HG03280 (cell line): ENCODE data around the gene NKX2-1.
"Not testable (repeated sequence)": the region's sequence is repeated elsewhere in the genome, so short reads cannot be mapped to it uniquely, and the experiment has no call there.

ENCODE experiments used
- ATAC-seq: cut with Tn5 transposase; IDR thresholded peaks from one replicate; pipeline ENCODE4 v1.9.1; 2021; ENCODE audit warnings: mild to moderate bottlenecking, moderate library complexity; ENCODE audit not compliant: unreplicated experiment

Gene NKX2-1

GRCh38 chr14:36519431-36520321 lies at the start of gene NKX2-1:
TSS of gene NKX2-1 (minus strand) at chr14:36520232. CDS start at chr14:36520129, 103 bp downstream.
- no peak for ATAC-seq

- ATAC-seq = no peak
These were observed 36.9 kb upstream of the NKX2-1 start for GRCh38 chr14:36556811-36557433.

DNA sequence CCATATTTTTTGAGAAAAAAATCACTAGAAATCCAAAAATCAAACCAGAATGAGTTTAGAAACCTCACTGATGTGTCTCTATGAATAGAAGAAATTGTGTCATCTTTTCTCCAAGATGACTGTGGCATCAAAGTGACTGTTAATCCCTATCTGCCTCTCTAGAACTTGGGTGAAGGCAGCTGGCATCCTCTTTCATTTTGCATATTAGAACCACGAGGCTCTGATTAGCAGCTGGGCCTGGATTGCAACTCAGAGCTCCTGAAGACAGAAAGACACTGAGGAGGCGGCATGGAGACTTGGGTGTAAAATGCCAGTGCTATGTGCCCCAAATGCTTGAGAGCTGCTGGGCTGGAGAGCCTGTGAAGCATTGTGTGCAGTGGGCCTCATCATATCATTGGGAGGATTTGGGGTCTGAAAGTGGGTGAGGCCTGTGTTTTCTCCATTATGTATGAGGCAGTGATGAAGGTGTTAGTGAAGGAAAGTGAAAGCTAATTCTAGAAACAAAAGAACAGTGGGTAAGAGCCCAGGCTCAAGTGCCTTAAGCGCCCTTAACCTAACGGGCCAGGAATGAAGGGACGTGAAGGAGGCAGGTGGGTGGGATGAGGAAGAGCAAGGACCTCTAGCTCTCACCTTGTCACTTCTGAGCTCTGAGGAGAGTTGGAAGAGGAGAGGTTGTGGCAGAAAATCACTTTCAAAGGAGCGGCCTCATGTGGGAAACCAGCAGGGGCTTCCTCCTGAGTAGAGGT lies 36.1 kb upstream of the NKX2-1 start:
- no peak for ATAC-seq

DNA sequence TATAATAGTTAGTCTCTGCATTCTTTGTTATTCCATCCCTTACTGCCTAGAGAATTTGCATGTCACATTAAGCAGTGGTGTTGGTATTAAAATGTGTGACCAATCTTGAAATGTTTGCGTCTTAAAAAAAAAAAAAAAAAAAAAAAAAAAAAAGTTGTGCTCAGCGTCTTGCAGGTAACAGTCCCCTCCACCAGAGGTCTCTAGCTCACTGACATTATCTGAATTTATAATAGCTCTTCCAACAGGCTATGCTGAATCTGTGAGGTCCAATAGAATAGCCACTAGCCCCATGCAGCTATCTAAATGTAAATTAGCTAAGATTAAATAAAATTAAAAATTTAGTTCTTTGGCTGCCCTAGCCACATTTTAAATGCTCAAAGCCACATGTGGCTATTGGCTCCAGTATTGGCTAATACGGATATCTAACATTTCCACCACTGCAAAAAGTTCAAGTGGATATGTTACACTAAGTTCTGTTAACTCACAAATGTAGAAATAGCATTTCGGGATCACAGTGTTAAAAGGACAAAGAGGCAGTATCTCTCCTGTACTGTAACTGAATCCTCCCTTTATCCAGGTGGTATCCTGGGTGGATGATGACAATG lies 33.7 kb upstream of the NKX2-1 start:
- ATAC-seq = no peak

- ATAC-seq = no peak
These were observed 30.9 kb upstream of the NKX2-1 start for GRCh38 chr14:36550899-36551298.

- not testable (repeated sequence) for ATAC-seq
These were observed 24.2 kb upstream of the NKX2-1 start for GRCh38 chr14:36544280-36544679.

DNA sequence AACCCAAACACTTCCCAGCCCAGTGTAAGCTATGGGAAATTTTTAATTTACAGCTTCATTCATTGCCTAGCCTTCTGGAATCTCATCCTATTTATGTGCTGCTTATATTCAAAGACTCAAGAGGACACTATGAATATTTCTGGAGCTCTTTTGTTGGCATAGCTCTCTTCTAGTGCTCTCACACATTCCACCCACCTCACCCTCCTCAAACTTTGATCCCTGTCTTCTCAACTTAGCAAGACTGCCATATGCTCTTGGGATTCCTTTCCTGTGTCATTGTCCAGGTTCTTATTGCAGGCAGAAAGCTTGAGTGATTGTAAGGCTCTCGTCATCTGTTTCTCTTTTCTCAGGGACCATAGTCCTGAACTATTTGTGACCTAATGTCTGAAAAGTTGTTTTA lies 18.0 kb upstream of the NKX2-1 start:
- ATAC-seq = no peak

GRCh38 chr14:36529062-36529461 lies 9.0 kb upstream of the NKX2-1 start:
- ATAC-seq = no peak

GRCh38 chr14:36525746-36526099 lies 5.7 kb upstream of the NKX2-1 start:
- no peak for ATAC-seq

DNA sequence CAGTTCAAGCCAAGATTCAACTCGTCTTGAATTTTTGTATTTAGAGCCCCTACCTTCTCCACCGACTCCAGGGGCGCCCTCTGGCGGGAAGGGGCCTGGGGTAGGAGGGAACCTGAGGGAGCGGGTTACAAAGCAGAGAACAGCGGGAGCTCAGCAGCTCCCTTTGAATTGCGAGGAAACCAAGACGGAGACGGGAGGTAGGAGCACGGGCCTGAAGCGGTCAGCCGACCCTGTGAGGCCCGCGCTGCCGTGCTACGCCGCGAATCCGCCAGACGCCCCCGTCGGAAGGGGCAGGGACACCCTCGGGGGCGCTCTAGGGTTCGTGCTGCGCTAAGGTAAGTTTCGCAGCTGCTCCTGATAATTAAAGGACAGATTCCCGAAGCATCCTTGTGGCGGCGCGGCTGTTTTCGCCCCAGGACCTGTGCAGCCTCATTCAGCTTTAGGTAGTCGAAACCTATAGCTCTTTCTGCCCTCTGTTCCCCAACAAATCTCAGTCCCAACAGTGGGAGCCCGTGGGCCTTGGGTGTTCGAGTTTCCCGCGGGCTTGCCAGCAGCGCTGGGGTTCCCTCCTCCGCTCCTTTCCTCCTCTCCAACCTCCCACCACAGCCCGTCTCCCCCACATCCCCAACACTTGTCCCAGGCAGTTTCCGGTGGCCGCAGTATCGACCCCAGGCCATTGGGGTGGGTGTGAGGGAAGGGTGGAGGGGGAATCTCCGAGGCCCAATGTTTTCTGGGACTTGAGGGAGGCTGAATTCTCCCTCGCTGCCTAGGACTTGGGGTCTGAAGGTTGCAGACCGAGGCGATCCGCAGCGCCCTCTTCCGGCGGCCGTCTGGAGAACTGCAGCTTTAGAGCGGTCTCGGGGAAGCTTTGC lies 5.1 kb upstream of the NKX2-1 start:
- no peak for ATAC-seq

DNA sequence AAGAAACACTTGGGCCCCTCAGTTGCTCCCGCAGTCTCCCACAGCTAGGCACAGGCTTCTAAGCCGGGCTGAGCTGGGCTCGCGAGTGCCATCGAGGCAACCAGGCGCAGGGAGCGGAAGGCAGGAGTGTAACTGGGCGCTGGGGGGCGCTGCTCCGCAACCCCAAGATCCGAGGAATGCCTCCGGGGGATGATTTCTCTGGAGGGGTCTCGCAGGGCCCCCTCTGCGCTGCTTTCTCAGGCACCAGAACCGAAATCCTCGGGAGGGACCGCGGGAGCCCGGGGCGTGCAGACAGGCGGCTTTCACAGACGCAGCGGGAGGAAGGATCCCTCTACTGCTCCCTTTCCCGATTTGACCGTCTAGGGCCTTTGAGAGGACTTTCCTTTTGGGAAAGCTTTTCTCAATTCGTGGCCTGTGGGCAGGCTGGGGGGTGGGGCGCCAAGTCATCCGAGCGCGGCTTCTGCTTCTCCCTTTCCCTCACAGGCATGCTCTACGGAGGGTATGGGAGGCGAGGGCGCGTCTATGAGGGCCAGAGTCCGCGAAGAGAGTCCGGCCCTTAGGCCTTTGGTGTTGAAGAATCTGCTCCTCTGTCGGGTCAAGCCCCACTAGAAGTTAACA lies 4.3 kb upstream of the NKX2-1 start:
- ATAC-seq = no peak

GRCh38 chr14:36522972-36523715 lies 3.1 kb upstream of the NKX2-1 start:
- ATAC-seq = no peak

- ATAC-seq = no peak
These were observed 2.4 kb upstream of the NKX2-1 start for GRCh38 chr14:36522347-36522971.

DNA sequence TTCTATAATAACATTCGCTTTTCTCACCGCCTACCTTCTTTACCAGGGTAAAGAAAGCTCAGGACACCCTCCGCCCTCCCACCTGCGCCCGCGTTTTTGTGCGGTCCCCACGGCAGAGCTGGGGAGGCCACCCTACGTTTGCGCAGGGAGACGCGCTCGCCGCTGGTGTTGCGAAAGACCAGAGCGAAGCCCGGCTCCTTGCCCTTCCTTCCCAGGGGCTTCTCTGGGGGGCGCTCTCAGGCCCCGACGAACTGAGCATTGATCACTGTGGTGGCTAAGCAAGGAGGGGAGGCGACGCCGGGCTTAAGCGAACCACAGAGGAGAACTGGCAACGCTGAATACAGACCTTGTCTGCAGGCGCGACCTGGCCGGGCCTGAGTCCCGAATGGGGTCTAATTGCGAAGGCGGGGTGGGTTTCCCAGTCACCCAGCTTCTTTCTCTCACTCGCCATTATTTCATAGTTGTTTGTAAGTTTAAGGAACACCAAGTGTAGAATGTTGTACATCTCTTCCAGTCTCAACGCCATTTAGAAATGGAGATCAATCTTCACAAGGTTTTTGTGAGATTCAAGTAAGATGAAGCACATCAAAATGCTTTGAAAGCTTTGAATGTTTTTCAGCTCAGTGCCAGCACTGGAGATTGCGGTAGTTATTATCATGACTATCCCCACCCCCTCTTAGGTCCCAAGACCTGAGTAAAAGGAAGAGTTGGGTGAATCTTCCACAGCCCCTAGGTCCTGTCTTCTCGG lies 1.7 kb upstream of the NKX2-1 start:
- no peak for ATAC-seq

DNA sequence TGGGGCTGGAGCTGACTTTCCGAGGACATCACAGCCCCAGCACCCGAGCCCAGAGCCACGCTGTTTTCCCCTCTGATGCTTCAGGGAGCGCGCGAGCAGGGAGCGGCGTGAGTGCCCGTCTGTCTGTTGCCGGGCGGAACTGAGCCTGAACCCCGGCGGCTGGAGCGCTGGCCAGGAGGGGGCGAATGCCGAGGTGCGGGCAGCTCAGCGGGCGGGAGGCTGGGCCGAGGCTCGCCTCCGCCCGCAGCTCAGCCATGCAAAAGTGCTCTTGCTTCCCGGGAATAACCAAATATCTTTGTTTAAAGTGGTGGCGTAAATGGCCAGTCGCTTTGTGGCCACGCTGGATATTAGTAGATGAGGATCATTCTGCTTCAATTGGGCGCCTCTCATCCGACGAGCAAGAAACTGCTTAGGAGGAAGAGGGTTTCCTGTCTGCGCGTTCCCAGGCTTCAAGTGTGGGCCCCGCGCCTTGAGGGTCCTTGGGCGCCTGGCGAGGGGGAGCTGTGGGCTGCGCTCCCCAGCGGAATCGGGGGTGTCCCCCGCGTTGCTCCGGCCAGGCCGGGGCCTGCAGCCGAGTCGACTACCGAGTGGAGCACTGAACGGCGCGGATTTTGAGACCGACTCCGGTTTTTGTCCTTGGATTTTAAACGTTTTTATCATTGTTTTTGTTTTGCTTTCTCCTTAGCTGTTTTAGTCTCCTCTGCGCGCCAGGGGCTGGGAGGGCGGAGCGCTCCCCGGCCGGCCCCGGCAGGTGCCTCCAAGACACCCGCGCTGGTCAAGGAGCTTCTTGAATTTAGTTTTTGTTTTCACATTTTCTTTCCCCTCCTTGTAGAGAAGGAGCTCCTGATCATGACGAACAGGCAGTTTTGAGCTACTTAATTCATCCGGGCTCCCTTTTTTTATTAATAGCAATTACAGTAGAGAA lies 831 bp upstream of the NKX2-1 start:
- no peak for ATAC-seq

DNA sequence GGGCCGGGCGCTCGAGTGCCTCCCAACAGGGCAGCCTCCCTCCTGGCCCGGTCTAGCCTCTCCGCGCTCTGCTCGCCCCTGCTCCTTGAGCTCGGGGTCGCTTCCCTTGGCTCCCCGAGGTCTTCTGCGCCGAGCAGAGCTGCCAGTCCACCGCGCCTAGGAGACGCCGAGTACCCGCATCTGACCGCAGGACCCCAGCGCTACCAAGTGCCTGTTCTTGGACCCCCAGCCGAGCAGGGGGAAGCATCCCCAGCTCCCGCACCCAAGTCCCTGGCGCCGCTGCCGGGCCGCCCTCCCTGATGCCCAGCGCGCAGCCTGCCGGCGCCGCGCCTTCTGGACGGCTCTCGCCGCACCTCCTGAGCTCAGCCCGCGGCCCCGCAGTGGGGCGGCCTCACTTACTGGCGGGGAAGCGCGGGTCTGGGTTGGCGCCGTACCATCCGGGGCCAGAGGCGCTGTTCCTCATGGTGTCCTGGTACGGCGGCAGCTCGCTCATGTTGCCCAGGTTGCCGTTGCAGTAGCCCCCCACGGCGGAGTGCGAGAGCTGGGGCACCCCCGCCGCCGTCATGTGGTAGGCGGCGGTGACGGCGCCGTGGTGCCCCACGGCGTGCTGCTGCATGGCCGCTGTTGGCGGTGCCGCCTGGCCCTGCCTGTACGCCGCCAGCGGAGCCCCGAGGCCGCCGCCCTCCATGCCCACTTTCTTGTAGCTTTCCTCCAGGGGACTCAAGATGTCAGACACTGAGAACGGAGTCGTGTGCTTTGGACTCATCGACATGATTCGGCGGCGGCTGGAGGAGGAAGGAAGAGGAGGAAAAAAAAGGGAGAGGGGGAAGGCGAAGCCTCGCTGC lies 1.2 kb downstream of the NKX2-1 start:
- ATAC-seq = no peak
